Measurements from ENCODE around the gene JAZF1. TPM values are rescaled to one million over a fixed set of nuclear protein-coding genes. Genes with fewer than 3 reads are reported as not detected.

The JAZF1 gene
- total RNA-seq, 1 experiment from 2014 or later = 14.2 TPM

DNA sequence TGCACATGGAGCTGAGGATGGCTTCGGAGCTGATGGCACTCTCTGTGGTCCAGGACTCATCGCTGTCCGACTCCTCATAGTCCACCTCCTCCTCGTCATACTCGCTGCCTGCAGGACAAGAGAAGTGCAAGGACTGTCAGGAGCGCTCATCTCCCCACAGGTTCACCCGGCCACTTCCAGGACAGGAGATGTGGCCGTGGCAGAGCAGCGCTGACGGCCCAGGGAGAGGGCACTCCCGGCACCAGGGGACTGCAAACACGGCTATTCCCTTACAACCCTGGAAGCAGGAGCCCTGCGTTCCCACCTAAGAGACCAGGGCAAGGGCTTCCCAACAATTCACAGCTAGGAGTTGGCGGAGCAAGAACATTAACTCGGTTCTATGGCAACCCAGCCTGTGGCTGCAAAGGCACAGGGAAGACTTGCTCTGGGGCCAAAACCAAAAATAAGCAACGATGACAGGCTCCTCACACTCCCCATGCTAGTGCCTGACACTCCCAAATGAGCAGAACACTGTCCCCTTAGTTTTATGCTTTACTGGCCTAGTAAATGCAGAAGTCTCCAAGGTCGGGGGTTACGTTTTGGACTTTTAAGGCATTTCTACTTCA is 339.7 kb downstream of the JAZF1 start:
- H3K4me3 Mint-ChIP-seq (ENCODE audit: unreplicated experiment) = no peak overlapping the region
- no peaks in the 10 kb centered on the region for H3K9me3 Mint-ChIP-seq (ENCODE audit: unreplicated experiment)
- CTCF ChIA-PET = interaction anchor here (0.9 kb wide), 2 partner anchors 9 to 253 kb away, joined by 3 read pairs; no protein-coding TSS in a partner anchor
- TF ChIP-seq, protein P1, sequence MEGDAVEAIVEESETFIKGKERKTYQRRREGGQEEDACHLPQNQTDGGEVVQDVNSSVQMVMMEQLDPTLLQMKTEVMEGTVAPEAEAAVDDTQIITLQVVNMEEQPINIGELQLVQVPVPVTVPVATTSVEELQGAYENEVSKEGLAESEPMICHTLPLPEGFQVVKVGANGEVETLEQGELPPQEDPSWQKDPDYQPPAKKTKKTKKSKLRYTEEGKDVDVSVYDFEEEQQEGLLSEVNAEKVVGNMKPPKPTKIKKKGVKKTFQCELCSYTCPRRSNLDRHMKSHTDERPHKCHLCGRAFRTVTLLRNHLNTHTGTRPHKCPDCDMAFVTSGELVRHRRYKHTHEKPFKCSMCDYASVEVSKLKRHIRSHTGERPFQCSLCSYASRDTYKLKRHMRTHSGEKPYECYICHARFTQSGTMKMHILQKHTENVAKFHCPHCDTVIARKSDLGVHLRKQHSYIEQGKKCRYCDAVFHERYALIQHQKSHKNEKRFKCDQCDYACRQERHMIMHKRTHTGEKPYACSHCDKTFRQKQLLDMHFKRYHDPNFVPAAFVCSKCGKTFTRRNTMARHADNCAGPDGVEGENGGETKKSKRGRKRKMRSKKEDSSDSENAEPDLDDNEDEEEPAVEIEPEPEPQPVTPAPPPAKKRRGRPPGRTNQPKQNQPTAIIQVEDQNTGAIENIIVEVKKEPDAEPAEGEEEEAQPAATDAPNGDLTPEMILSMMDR (IDR thresholded peaks at IDR 0.05; ENCODE audit: unreplicated experiment) = no peak
- no peaks in the 10 kb centered on the region for H3K27me3 Mint-ChIP-seq (ENCODE audit: insufficient read depth, unreplicated experiment)
- H3K27ac Mint-ChIP-seq (ENCODE audit: low read depth, unreplicated experiment) = no peak overlapping the region
- POLR2A ChIA-PET = no interaction called here
- no peak for DNase-seq (ENCODE audit: unreplicated experiment)
- H3K4me1 Mint-ChIP-seq (ENCODE audit: insufficient read depth, unreplicated experiment) = no peaks in the 10 kb centered on the region
- BruUV-seq (replicated peaks) = no TSS peak
- peaks cover 12% of the 10 kb centered on the region for H3K36me3 Mint-ChIP-seq (ENCODE audit: insufficient read depth, unreplicated experiment)
- intact Hi-C loops (cut with micrococcal nuclease) = no loop called here

DNA sequence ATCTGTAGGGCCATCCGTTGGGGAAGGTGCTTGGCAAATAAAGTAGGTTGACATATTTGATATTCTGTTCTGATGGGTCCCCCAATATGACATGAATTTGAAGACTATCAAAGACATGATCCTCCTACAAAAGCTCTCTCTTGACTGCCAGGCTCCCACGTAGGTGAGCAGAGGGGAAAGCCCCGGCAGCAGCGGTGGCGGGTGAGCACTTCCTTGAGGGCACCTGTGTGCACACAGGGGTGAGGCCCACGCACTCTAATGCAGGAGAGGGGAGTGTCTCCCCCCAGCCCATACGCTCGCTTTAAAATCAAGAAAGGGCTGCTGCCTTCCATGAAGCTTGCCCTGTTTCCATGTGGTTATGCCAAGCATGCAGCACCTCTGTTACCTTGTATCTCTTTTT is 340.3 kb downstream of the JAZF1 start:
- ChIA-PET CTCF (interaction anchor here (0.5 to 0.9 kb wide), 3 partner anchors 10 to 254 kb away, joined by 3 read pairs; no protein-coding TSS in a partner anchor), POLR2A (no interaction called here)
- DNase-seq (ENCODE audit: unreplicated experiment) = no peak
- TF ChIP-seq, protein P1 (IDR thresholded peaks at IDR 0.05; ENCODE audit: unreplicated experiment) = no peak
- BruUV-seq (replicated peaks) = no TSS peak
- Mint-ChIP-seq H3K4me1 (ENCODE audit: insufficient read depth, unreplicated experiment) (no peaks in the 10 kb centered on the region), H3K4me3 (ENCODE audit: unreplicated experiment) (no peak overlapping the region), H3K27ac (ENCODE audit: low read depth, unreplicated experiment) (no peak overlapping the region), H3K9me3 (ENCODE audit: unreplicated experiment) (no peaks in the 10 kb centered on the region), H3K27me3 (ENCODE audit: insufficient read depth, unreplicated experiment) (no peaks in the 10 kb centered on the region), H3K36me3 (ENCODE audit: insufficient read depth, unreplicated experiment) (peaks cover 14% of the 10 kb centered on the region)
- intact Hi-C loops (cut with micrococcal nuclease) = no loop called here

DNA sequence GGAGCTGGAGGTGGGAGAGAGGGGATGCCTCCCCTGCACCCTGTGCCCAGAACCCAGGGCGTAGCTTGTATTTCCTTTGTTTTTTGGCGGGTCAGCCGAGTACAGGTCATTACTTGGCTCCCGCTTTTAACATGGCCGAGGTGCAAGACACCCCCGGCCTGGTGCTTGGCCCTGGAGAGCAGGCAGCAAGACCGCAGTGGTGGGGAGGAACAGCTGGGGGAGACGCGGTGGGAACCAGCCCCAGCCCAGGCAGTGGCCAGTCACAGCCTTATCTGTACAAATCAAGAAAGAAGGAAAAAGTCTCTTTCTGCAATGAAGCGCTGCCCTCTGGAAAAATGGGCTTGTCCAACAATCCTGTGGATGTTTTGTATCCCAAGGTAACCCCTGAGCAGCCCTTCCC is 341.5 kb downstream of the JAZF1 start:
- intact Hi-C loops (cut with micrococcal nuclease) = no loop called here
- H3K4me3 Mint-ChIP-seq (ENCODE audit: unreplicated experiment) = no peak overlapping the region
- no peaks in the 10 kb centered on the region for H3K4me1 Mint-ChIP-seq (ENCODE audit: insufficient read depth, unreplicated experiment)
- TF ChIP-seq, protein P1 (IDR thresholded peaks at IDR 0.05; ENCODE audit: unreplicated experiment) = no peak
- no peak overlapping the region for H3K27ac Mint-ChIP-seq (ENCODE audit: low read depth, unreplicated experiment)
- H3K36me3 Mint-ChIP-seq (ENCODE audit: insufficient read depth, unreplicated experiment) = peaks cover 23% of the 10 kb centered on the region
- BruUV-seq (replicated peaks) = no TSS peak
- H3K27me3 Mint-ChIP-seq (ENCODE audit: insufficient read depth, unreplicated experiment) = no peaks in the 10 kb centered on the region
- ChIA-PET CTCF (interaction anchor here (0.6 kb wide), 1 partner anchor 181 kb away, joined by 4 read pairs; no protein-coding TSS in a partner anchor), POLR2A (no interaction called here)
- DNase-seq (ENCODE audit: unreplicated experiment) = no peak
- H3K9me3 Mint-ChIP-seq (ENCODE audit: unreplicated experiment) = no peaks in the 10 kb centered on the region

DNA sequence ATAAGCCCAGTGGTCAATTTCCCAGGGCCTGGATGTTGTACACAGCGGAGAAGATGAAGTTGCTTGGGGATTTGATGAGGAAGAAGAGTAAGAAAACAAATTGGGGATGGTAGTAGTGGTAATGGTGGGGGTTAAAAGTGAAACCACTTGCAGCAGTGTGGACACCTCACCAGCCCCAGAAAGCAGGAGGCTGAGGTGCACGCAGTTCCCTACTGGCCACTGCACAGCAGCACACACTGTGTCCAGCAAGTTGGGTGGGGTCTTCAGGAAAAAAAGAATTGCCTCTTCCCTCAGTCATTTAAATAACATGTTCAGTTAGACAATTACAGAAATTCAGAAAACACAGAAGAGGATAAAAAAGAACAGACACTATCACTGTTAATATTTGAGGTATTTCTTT is 344.1 kb downstream of the JAZF1 start:
- intact Hi-C loops (cut with micrococcal nuclease) = no loop called here
- DNase-seq (ENCODE audit: unreplicated experiment) = no peak
- Mint-ChIP-seq H3K4me1 (ENCODE audit: insufficient read depth, unreplicated experiment) (no peaks in the 10 kb centered on the region), H3K27ac (ENCODE audit: low read depth, unreplicated experiment) (no peak overlapping the region), H3K27me3 (ENCODE audit: insufficient read depth, unreplicated experiment) (no peaks in the 10 kb centered on the region), H3K4me3 (ENCODE audit: unreplicated experiment) (no peak overlapping the region), H3K9me3 (ENCODE audit: unreplicated experiment) (no peaks in the 10 kb centered on the region), H3K36me3 (ENCODE audit: insufficient read depth, unreplicated experiment) (peaks cover 38% of the 10 kb centered on the region)
- ChIA-PET POLR2A (interaction anchor here (0.9 kb wide), 1 partner anchor 10 kb away, joined by 3 read pairs; no protein-coding TSS in a partner anchor), CTCF (interaction anchor here (1.1 kb wide), 1 partner anchor 183 kb away, joined by 3 read pairs; no protein-coding TSS in a partner anchor)
- TF ChIP-seq, protein P1 (IDR thresholded peaks at IDR 0.05; ENCODE audit: unreplicated experiment) = no peak
- no TSS peak for BruUV-seq (replicated peaks)

All from MCF 10A (cell line).